HL-60/S4 treated with retinoic acid at 250 ng/mL for 4 days and 3 days (cell line): Measurements from ENCODE around the gene ELOVL6.
"Not testable (repeated sequence)": the region's sequence is repeated elsewhere in the genome, so short reads cannot be mapped to it uniquely, and the experiment has no call there.

Experiments
- in situ Hi-C: fragments of 300-500 bp; cut with MboI; formaldehyde crosslinking; loops from 2 replicates; pipeline ENCODE4 v1.7.0; 2022; ENCODE audit warnings: low sequenced_read_pairs

ELOVL6 gene

GRCh38 chr4:110198435-110199416, at the start of gene ELOVL6:
TSS of gene ELOVL6 (minus strand) at chr4:110198615. CDS start at chr4:110198335, 280 bp downstream.
- in situ Hi-C loops = no loop called here

GRCh38 chr4:110248100-110248499, 49.7 kb upstream of the ELOVL6 start:
- in situ Hi-C loops = no loop called here

GRCh38 chr4:110247591-110247990, 49.2 kb upstream of the ELOVL6 start:
- in situ Hi-C loops = no loop called here

GRCh38 chr4:110245577-110245976, 47.2 kb upstream of the ELOVL6 start:
- in situ Hi-C loops = no loop called here

GRCh38 chr4:110236324-110236723, 37.9 kb upstream of the ELOVL6 start:
- in situ Hi-C loops = no loop called here

DNA sequence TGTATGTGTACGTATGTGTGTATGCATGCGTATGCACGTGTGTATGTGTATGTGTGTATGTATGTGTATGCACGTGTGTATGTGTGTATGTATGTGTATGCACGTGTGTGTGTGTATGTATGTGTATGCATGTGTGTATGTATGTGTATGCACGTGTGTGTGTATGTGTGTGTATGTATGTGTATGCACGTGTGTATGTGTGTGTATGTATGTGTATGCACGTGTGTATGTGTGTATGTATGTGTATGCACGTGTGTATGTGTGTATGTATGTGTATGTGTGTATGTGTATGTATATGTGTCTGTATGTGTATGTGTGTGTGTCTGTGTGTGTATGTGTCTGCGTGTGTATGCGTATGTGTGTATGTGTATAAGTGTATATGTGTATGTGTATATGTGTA, 35.2 kb upstream of the ELOVL6 start:
- in situ Hi-C loops = not testable (repeated sequence)

- in situ Hi-C loops = no loop called here
Observed at GRCh38 chr4:110231869-110232268, 33.5 kb upstream of the ELOVL6 start.

DNA sequence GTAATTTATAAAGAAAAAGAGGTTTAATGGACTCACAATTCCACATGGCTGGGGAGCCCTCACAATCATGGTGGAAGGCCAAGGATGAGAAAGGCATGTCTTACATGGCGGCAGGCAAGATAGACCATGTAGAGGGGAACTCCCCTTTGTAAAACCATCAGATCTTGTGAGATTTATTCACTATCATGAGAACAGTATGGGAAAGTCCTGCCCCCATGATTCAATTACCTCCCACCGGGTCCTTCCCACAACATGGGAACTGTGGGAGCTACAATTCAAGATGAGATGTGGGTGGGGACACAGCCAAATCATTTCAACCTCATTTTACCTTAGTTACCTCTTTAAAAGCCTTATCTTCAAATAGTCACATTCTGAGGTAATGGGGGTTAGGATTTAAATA, 30.9 kb upstream of the ELOVL6 start:
- in situ Hi-C loops = no loop called here

DNA sequence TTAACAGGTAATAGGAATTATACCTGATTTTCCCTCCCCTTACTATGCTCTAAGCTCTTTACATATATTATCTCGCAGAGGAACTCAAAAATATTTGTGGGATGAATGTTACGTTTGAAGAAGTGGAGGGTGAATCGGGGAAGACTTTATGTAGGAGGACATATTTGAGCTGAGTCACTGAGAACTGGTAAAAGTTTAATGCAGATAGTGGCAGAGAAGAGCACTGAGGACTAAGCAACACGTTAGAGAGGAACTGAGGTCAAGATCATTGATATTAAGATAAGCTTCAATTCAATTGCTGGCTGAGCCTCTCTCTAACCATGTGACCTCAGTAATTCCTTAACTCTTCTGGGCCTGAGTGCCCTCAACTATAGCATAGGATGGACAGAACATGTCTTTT, 26.4 kb upstream of the ELOVL6 start:
- in situ Hi-C loops = no loop called here

GRCh38 chr4:110224142-110224541, 25.7 kb upstream of the ELOVL6 start:
- in situ Hi-C loops = no loop called here

DNA sequence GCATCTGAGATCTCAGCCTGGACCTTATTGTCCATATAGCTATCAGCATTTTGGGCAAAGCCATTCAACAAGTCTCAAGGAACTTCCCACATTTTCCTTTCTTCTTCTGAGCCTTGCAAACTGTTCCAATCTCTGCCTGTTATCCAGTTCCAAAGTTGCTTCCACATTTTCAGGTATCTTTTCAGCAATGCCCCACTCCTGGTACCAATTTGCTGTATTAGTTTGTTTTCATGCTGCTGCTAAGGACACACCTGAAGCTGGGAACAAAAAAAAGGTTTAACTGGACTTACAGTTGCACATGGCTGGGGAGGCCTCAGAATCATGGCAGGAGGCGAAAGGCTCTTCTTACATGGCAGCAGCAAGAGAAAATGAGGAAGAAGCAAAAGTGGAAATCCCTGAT, 20.5 kb upstream of the ELOVL6 start:
- in situ Hi-C loops = not testable (repeated sequence)

DNA sequence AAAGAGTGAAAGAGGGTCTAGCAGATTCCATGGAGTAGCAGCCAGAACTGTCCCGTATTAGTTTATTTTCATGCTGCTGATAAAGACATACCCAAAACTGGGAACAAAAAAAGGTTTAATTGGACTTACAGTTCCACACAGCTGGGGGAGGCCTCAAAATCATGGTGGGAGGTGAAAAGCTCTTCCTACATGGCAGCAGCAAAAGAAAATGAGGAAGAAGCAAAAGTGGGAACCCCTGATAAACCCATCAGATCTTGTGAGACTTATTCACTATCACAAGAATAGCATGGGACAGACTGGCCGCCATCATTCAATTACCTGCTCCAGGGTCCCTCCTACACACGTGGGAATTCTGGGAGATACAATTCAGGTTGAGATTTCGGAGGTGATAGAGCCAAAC, 18.8 kb upstream of the ELOVL6 start:
- in situ Hi-C loops = not testable (repeated sequence)

GRCh38 chr4:110216129-110216528, 17.7 kb upstream of the ELOVL6 start:
- in situ Hi-C loops = no loop called here

GRCh38 chr4:110211770-110212061, 13.3 kb upstream of the ELOVL6 start:
- in situ Hi-C loops = no loop called here

DNA sequence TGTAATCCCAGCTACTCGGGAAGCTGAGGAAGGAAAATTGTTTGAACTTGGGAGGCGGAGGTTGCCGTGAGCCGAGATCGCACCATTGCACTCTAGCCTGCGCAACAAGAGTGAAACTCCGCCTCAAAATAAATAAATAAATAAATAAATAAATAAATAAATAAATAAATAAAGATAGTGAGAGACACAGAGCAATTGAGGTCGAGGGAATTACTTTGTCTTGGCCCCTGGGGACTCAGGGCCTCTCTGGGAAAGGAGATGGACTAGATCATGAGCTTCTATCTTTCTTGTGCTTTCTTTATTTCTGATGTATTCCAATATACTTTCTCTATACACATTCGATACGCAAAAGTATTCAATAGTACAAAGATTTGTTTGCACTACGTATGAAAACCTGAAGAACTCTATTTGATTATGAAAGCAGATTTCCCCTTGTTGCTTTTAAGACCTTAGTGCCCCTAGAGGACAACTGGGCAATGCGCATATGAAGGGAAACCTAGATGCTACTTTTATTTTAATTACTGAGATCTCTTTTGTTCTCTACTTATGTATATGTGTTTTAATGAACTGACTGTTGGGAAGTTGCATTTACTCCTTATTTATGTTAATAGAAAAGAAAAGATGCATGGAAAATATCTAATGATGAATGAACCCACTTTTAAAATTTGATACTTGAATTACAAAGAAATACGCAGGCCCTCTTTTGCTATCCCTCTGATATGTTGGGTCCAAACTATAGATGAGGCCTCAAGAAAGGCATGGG, 12.8 kb upstream of the ELOVL6 start:
- in situ Hi-C loops = no loop called here

GRCh38 chr4:110208419-110208818, 10.0 kb upstream of the ELOVL6 start:
- in situ Hi-C loops = no loop called here

DNA sequence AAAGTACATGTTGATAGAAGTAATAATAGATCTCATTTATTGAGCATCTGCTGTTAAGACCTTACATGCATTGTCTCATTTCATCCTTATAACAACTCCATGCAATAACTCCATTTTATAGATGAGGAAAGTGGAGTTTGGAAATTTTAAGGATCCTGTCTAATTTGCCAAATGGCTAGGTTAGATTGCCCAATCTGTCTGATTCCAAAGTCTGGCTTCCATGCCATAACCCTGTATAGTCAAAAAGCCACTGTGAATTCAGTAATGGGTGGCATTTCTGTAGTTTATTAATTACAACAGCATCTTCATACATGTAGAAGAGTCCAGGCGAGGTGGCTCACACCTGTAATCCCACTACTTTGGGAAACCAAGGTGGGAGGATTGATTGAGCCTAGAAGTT, 8.8 kb upstream of the ELOVL6 start:
- in situ Hi-C loops = no loop called here

- in situ Hi-C loops = no loop called here
Observed at GRCh38 chr4:110202024-110202423, 3.6 kb upstream of the ELOVL6 start.

DNA sequence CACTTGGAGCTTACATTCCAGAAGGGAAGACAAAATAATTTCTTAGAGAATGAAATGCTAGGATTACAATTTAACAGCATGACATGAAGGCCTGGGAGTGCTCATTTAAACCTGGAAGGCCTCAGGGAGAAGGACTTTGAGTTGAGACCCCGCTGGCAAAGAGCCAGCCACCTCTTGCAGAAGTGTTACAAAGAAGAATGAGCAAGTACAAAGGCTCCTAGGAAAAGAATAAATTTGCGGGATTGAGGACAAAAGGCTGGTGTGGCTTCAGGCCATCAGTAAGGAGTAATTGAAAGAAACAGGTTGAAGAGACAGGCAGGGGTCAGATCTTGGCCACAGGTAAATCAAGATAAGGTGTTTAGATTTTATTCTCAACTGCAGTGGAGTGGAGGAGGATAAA, 3.1 kb upstream of the ELOVL6 start:
- in situ Hi-C loops = no loop called here

DNA sequence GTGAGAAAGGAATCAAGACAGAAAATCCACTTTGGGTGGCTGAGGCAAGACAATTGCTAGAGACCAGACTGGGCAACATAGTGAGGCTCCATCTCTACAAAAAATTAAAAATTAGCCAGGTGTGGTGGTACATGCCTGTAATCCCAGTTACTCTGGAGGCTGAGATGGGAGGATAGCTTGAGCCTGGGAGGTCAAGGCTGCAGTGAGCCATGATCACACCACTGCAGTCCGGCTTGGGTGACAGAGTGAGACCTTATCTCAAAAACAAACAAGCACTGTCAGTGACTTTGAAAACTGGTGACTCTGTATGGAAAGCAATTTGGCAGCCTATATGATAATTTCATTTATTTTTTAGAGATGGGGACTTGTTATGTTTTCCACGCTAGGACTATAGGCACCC, 2.3 kb upstream of the ELOVL6 start:
- in situ Hi-C loops = no loop called here

- in situ Hi-C loops = no loop called here
Observed at GRCh38 chr4:110198049-110198434, 373 bp downstream of the ELOVL6 start.

- in situ Hi-C loops = no loop called here
Observed at GRCh38 chr4:110197529-110198042, 829 bp downstream of the ELOVL6 start.
